PC-9 (cell line): ENCODE measurements around the gene MTMR4.

Experiments used
- EZH2 ChIP-seq: fragments of 200-600 bp; sonication (generic); IDR thresholded peaks from 2 replicates; pipeline ENCODE4 v1.8.0; 2017; ENCODE audit warnings: antibody characterized with exemption, low read depth
- TF ChIP-seq, protein P1 (sequence below): fragments of 200-600 bp; sonication (generic); conservative IDR thresholded peaks from 2 replicates; pipeline ENCODE4 v1.6.1; 2017; ENCODE audit warnings: mixed run types, antibody characterized with exemption, mild to moderate bottlenecking, moderate library complexity

DNA sequence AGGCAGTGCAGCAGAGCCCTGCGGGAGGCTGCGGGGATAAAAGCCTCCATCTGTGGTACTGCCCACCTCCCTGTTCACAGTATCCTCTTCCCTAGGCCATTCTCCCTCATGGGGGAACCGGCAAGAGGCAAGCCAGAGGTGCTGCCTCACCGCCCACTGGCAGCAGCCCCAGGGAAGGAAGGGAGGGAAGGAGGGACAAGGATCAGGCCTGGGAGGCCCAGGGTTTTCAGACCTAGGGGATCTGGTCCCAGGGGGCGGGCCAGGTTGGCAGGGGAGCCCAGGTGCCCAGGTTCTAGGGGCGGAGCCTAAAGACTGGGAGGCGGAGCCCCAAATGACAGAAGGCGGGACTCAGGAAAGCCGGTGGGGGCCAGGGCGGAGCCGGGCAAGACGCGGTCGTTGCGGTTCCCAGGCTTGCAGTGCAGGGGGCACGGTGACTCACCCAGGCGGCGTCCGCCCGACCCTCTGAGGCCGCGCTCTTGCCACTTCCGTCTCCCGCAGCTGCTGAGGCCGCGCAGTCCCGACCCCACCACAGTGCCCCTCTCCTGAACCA, 3.0 kb upstream of the MTMR4 start:
- TF ChIP-seq EZH2: no peak
- TF ChIP-seq, protein P1, sequence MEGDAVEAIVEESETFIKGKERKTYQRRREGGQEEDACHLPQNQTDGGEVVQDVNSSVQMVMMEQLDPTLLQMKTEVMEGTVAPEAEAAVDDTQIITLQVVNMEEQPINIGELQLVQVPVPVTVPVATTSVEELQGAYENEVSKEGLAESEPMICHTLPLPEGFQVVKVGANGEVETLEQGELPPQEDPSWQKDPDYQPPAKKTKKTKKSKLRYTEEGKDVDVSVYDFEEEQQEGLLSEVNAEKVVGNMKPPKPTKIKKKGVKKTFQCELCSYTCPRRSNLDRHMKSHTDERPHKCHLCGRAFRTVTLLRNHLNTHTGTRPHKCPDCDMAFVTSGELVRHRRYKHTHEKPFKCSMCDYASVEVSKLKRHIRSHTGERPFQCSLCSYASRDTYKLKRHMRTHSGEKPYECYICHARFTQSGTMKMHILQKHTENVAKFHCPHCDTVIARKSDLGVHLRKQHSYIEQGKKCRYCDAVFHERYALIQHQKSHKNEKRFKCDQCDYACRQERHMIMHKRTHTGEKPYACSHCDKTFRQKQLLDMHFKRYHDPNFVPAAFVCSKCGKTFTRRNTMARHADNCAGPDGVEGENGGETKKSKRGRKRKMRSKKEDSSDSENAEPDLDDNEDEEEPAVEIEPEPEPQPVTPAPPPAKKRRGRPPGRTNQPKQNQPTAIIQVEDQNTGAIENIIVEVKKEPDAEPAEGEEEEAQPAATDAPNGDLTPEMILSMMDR: no peak
